Measurements from ENCODE around the gene ZNRD2.

Gene ZNRD2

DNA sequence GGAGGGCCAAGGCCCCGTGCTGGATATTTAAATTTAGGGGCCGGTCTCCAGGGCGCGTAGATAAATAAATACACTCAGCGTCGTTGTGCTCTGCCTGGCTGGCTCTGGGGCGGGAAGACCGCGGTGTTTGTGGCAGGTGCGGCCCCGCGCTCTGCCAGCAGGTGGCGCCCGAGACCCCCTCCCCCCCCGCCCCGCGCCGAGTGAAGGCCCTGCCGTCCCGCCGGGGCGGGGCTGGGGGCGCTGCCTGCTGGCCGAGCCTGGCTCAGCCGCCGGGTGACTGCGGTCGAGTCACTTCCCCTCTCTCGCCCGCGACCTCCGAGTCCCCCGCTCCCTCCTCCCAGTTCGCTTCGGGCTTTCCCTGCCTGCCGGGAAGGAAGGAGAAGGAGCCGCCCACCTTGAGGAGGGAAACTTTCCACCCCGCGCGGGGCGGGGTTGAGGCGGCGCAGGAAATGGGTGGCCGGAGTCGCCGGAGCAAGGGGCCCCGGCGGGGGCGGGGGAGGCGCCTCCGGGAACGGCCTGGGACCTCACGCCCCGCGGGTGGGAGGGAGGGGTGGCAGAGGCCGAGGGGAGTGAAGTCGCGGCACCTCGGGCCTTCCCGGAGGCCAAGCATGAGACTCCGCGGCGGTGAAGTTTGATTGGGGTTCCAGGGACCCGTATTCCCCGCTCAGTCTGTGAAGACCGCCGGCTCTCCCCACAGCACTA lies 4.0 kb downstream of the ZNRD2 start:
- DNase-seq: peak; percentile 97

DNA sequence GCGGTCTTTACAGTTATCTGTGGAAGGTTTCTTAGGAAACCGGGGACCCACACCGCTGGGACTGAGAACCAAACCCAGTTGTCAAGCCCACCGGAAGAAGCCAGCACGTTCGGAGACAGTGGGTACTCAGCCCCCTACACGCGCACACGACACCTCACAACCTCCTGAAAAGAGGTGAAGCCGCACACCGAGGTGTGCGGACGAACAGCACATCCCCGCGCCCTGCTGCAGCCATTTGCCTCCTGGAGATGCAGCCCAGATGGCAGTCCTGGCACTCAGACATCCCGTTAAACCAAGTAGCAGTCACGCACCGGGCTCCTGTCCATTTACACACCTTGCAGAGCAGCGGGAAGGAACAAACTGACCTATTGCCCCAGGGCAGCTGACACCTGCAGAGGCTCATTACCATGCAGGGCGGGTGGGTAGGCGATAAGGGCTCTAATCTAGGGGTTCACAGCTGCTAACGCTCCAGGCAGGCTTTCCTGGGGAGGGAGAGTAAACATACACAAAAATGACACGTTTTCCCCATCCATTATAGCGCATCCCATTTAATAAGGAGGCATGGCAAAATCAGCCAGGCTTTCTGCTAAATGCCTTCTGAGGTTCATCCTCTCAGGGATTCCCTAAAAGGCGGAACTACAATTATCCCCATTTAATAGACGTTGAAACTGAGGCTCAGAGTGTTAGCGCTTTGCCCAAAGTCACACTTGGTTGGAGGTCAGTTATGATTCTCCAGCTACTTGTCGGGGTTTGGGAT lies 4.7 kb downstream of the ZNRD2 start:
- DNase-seq: no peak

DNA sequence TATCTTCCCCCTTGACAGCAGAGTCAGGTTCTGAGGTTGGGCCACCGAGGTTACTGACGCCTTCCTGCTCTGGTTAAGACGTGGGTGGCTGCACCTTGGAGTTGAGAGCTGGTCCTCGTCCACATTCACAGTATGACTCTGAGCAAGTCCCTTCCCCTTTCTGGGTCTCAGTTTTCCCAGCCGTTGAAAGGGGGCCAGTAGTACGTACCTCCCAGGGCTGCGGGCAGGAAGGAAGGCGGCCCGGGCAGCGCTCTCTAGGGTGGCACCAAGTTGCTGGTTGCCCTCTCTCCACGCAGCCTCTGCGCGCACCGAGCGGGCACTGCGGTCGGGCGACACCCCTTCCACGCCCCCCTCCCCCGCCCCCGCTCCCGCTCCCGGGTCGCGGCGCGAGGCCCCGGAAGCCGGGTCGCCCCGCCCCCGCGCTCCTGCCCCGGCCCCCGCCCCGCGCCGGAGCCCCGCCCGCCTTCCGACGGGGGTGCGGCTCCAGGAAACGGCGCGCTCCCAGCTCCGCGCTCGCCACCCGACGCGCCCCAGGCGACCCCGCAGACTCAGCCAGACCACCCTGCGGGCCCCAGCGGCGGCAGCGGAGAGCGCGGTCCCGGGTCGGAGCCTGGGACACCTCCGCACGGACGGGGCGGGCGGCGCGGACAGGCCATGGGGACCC lies 5.4 kb downstream of the ZNRD2 start, which contains the start of gene EHBP1L1:
Gene EHBP1L1, plus strand, starts transcription at position 486 of the 664 bp plus-strand sequence. CDS start 250 bp downstream, outside the sequence.
- peak; percentile 80 for DNase-seq

DNA sequence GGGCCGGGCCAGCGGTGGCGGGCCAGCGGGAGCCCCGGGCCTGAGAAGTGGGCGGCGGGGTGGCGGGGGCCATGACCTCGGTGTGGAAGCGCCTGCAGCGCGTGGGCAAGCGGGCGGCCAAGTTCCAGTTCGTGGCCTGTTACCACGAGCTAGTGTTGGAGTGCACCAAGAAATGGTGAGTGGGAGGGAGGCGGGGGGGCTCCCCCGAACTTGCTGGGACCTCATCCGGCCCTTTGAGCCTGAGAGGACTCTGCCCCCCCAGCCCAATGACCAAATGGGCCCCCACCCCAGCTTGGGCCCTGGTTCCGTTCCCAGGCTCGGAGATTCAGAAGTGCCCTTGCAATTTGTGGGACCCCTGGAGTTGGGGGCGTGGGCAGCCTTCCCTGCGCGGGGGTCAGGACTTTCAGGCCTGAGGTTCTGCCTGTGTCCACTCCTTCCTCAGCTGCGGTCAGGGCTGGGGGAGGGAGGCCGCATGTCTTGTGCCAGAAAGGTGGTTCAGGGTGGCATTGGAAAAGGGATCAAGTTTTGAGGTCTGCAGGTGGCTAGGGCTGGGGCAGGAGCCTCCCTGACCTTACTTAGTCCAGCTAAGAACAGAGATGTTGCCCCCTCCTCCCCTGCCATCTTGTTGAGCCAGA lies 6.1 kb downstream of the ZNRD2 start:
- DNase-seq: no peak

DNA sequence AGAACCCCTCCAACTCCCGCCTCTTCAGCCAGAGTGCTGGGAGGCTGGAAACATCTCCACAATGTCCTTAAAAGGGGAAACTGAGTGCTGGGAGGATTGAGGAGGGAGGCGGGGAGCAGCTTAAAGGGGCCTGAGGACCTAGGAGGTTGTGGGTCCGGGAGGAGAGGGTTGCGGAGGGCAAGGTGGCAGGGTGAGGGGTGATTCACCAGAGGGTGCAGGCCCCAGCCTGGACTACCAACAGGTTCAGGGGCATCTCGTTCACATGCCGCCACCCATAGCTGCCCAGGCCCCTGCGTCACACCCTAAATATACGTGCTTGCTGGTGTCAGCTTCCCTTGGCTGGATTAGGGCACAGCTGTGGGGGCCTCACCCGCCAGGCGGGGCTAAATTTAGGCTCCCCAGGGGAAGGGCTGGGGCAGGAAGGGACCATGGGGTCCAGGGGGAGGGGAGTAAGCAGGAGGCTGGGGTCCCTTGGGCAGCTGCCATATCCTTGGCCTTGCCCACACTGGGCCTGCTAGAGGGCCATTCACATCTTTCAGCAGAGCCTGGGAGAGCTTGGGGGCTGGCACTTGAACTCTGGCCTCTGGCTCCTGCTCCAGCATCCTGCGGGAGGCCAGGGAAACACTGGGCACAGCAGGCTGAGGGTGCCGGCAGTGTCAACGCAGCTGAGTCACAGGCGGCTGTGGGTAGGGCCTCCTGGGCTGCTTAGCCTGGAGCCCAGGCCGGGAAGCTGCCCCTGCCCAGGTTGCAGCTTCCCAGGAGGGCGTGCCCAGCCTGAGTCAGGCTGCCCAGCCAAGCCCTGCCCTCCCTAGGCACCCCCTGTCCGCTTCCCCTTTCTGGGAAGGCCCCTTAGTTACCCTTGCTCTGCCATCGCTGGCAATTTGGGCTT lies 6.8 kb downstream of the ZNRD2 start:
- peak; percentile 80 for DNase-seq

DNA sequence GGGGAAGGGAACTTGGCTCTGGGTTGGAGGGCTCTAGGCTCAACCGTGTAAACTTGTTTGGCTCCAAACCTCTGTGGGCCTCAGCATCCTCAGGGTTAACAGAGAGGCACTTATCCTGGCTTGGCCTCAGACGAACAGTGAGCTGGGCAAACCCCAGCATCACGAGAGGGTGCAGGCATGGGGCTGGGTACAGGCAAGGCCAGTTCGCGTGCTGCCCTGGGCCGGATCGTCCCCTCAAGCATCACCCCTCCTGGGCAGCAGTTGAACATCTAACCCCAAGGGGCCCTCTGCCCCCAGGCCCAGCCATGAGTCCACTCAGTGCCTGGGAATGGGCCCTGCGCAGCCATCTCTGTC lies 7.5 kb downstream of the ZNRD2 start:
- DNase-seq: no peak

DNA sequence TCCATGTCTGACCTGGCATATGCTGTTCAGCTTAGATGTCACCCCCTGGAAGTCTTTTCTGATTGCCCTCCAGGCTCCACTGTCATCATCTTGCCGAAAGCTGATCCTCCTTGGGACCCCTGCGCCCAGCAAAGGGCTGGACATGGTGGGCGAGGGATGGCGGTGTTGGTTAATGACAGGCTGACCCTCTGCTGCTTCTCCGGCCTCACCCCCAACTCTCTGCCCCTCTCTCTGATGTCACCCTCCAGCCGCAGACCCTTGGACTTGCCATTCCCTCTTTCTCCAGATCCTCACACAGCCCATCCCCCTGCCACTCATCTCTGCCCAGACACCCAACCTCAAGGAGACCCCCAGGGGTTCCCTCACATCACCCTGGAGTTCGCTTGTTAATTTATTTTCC lies 7.9 kb downstream of the ZNRD2 start:
- no peak for DNase-seq

DNA sequence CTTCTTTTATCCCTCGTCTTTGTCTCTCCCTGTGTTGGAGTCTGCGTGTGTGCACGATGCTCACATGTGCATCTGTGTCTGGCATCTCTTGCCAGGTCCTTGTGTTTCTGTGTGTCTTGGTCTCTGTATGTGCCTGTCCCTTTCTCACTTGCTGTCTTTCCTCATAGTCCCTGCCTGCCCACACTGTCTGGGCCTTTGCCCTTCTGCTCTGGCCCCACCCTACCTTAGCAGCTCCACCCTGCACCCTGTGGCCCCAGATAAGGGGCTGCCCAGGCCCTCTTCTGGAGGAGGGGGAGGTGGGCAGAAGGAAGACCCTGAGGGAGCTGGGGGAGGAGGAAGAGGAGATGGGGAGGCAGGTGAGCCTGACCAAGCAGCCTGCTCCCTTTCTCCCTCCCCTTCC lies 8.4 kb downstream of the ZNRD2 start:
- no peak for DNase-seq

DNA sequence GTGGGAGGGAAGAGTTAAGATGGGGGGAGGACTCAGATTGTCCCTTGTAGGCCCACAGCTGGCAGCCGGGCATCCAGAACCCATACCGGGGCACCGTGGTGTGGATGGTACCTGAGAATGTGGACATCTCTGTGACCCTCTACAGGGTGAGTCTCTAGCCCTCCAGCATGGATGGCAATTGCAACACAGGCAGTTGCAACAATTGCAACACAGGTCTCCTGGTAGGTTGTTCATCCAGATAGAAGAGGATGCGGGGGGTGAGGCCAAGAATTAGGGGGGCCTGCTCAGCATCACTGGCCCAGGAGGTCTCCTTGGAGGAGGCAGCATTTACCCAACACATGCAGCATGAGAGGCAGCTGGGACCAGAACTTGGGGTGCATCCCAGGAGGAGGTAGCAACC lies 9.0 kb downstream of the ZNRD2 start:
- no peak for DNase-seq

DNA sequence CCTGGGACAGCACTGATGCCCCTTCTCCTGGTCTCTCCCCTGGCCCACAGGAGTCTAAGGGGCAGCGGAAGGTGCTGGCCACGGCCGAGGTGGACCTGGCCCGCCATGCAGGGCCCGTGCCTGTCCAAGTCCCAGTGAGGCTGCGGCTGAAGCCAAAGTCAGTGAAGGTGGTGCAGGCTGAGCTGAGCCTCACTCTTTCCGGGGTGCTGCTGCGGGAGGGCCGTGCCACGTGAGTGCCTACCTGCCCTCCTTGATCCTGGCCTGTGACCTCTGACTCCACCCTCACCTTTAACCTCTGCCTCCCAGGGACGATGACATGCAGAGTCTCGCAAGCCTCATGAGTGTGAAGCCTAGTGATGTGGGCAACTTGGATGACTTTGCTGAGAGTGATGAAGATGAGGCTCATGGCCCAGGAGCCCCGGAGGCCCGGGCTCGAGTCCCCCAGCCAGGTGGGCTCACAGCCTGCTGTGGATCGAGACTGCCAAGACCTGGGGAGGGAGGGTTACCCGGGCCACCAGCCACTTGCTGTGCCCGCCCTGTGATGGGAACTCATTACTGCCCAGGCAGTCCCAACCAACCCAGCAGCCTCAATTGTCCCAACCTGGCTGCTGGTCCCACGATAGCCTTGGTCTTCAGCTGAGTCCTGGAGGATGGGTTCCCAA lies 9.9 kb downstream of the ZNRD2 start:
- no peak for DNase-seq

DNA sequence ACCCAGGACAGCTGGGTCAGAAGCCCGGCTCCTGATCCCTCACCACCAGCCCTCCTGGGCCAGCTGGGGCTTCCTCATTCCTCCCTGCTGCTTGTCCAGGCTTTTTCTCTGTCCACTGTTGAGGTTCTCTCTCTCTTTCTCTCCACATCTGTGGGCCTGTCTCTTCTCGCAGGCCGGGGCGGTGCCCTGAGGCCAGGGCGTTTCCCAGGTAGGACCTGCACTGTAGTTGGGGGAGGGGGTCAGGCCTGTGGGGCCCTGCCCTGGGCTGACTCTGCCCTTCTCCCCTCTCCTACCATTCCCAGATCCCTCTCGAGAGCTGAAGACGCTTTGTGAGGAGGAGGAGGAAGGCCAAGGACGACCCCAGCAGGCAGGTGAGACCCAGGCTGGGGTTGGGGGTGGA lies 10.5 kb downstream of the ZNRD2 start:
- no peak for DNase-seq

DNA sequence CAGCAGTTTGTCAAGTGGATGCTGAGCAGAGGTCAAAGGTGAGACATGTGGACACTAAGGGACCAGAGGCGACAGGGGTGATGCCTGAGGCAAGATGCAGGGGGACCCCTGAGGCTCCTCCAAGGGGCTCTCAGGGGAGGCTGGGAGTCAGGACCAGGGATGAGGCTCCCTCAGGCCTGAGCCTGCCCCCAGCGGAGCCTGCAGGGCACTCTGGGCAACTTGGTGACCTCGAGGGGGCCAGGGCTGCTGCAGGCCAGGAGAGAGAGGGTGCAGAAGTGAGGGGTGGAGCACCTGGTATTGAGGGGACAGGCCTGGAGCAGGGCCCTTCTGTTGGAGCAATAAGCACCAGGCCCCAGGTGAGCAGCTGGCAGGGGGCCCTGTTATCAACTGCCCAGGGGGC lies 11.7 kb downstream of the ZNRD2 start:
- DNase-seq: no peak

DNA sequence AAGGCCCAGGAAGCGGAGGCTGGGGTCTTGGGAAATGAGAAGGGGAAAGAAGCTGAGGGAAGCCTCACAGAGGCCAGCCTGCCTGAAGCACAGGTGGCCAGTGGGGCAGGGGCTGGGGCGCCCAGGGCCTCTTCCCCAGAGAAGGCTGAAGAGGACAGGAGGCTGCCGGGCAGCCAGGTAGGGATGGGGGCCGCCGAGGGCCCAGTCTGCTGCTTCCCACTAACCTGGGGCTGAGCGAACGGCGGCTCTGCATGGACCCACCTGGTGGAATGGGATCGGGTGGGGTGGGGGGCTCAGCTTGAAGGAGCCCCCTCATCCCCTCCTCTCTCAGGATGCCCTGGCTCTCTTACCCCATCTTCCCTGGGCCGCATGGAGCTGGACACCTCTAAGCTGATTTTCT lies 13.3 kb downstream of the ZNRD2 start:
- DNase-seq: no peak

DNA sequence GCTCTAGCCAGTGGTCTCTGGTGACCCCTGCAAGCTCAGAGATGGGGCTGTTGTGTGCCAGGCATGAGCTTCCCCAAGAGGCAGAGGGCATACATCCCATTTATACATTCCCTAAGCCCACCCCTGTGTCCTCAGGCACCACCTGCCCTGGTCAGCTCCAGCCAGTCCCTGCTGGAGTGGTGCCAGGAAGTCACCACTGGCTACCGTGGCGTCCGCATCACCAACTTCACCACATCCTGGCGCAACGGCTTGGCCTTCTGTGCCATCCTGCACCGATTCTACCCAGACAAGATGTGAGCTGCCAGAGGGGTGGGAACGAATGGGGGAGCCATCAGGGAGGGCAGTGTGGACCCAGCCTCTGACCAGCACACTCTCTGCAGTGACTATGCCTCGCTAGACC lies 13.8 kb downstream of the ZNRD2 start:
- DNase-seq: no peak

DNA sequence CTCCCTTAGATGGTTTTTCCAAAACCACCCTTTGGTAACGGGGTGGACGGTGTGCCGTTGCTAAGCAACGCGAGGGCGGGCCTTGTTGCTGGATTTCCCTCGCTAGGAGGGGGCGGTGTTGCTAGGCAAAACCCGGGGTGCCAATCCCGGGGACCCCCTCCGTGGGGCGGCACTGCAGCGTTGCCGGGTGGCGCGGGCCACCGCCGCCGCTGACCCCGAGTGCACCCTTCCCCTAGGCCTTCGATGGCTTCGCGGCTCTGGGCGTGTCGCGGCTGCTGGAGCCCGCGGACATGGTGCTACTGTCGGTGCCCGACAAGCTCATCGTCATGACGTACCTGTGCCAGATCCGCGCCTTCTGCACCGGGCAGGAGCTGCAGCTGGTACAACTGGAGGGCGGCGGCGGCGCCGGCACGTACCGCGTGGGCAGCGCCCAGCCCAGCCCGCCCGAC lies 14.5 kb downstream of the ZNRD2 start:
- DNase-seq: no peak

DNA sequence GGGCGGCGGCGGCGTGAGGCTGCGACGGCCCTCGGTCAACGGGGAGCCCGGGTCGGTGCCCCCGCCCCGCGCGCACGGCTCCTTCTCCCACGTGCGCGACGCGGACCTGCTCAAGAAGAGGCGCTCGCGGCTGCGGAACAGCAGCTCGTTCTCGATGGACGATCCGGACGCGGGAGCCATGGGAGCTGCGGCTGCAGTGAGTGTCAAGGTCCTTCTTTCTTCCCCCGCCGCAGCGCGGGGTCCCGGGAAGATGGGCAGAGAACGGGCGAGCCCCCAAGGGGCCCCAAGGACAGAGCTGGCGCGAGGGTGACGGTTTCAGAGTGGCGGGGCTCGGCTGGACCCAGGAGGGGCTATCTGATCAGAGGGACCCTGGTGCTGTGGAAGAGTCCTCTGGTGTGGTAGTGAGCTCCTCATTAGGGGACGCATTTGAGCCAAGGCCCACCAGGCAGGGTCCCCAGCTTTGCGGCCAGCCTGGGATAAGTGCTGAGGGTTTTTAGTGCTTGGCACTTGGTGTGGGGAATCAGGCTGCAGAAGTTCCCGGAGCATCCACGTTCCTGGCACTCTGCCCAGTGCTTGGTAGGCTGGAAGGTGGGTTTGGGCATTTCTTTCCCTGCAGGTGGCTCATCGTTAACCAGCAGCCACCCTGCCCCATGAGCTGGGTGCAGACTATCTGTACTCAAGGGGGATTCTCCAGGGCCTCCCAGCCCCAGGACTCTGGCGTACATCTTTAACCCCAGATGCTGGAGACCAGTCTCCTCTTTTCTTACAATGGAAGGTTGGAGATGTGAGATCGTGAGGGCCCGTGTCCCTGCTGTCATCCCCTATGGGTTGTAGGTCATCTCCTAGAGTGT lies 15.3 kb downstream of the ZNRD2 start:
- no peak for DNase-seq

DNA sequence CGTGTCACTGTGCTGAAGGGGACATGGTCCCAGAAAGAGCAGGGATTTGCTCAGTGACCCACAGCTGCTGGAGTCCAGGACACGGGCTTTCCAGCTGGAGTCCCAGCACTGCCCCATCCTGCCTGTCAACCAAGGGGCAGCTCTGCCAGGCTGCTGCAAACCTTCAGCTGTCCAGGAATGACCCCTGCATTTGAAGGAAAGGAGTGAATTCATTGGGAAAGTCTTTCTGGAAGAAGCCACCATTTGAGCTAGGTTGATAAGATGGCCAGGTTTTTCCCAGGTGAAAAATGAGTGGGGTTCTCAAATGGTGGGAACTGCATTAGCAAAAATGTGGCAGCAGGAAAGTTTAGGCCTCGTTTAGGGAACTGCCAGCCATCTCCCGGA lies 16.0 kb downstream of the ZNRD2 start:
- no peak for DNase-seq

DNA sequence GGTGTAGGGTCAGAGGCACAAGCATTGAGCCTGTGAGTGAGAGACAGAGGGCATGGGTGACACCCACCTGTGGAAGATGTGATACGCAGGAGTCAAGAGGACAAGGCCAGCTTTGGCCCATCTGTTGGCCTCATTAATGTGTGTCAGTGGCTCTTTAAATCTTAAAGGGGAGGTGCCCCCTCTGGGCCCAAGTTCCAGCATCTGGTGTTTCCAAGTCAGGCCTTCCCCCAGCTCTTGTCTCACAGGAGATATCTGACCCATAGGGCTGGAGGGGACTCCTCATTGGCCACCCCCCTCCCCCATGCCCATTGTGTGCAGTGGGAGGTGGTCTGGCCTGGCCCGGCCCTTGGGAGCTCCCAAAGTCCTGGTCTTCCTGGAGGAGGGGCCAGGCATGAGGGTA lies 16.4 kb downstream of the ZNRD2 start:
- DNase-seq: no peak

DNA sequence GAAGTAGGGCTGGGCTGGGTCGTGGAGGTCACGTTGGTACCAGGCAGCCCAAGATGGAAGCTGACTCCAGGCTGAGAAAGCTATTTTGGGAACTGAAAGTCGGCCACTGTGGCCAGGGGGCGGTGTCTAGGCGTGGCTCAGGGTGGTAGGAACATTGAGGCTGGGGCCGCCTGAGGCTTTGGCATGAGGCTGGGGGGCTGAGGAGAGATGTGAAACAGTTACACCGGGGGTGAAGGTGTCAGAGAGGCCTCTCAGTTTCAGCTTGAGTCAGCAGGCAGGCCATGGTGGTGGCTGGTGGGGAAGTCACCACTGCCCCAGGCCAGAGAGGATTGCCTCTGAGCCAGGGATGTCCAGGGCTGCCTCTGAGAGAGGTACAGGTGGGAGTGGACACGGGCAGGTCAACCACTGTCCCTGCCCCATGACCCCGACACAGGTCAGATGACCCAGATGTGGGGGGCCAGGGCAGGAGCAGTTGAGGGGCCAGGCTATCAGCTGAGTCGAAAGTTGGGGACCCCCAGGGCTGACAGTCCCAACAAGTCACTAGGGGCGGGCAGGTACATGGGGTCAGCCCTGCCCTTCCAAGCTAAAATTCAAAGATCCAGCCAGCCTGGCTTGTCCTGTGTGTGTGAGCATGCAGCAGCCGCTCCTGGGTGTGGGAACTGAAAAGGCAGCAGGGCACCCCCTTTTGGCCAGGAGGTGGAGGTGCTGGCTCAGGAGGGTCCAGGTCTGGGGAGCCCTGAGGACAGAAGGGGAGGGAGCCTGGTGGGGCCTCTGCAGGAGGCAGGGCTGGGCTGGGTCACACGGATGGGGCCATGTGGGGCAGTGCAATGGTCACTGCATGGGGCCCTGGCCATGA lies 18.1 kb downstream of the ZNRD2 start:
- no peak for DNase-seq
